Thyroid gland (tissue), 4 donors: ENCODE data around the gene CACNB4. TPM values are rescaled to one million over a fixed set of nuclear protein-coding genes. Genes with fewer than 3 reads are reported as not detected.
"Not testable (repeated sequence)": the region's sequence is repeated elsewhere in the genome, so short reads cannot be mapped to it uniquely, and the experiment has no call there.

Experiments used
- DNase-seq, 2 donors: peaks; one replicate each; pipeline ENCODE4 v3.0.0-alpha.2; 2019
- H3K27ac ChIP-seq, 3 donors: fragments of 200-600 bp; sonication (generic); 1 replicate in 2 of 3; 2 replicates in 1 of 3; pipeline ENCODE4 v1.5.1; 2016 to 2019; ENCODE audit warnings: mild to moderate bottlenecking in 1 of 3, moderate library complexity in 1 of 3
- H3K27me3 ChIP-seq: fragments of 200-600 bp; sonication (generic); one replicate; pipeline ENCODE4 v1.5.1; 2019
- H3K36me3 ChIP-seq, 2 donors: fragments of 200-600 bp; sonication (generic); one replicate each; pipeline ENCODE4 v1.5.1; 2016 to 2019
- H3K4me1 ChIP-seq, 2 donors: fragments of 200-600 bp; sonication (generic); one replicate each; pipeline ENCODE4 v1.5.1; 2017 to 2019
- H3K4me3 ChIP-seq, 3 donors: fragments of 200-600 bp; sonication (generic); replicated peaks in 1 of 3; 1 replicate in 2 of 3; 2 replicates in 1 of 3; pipeline ENCODE4 v1.5.1; 2016; ENCODE audit warnings: mild to moderate bottlenecking in 1 of 3
- H3K9me3 ChIP-seq: fragments of 200-600 bp; sonication (generic); one replicate; pipeline ENCODE4 v1.5.1; 2017
- POLR2A ChIP-seq, 2 donors: fragments of 450-650 bp; IDR thresholded peaks; one replicate each; pipeline ENCODE4 v1.6.1; 2017; ENCODE audit warnings: antibody characterized with exemption in 2 of 2, mild to moderate bottlenecking in 2 of 2, moderate library complexity in 1 of 2
- WGBS, 2 donors: methylation state at CpG; one replicate each; pipeline ENCODE4 v1.1.5; 2017; 5-methylcytosine and 5-hydroxymethylcytosine counted together
- intact Hi-C: fragments of 100-400 bp; cut with DNase I; formaldehyde crosslinking; loops from one replicate; pipeline ENCODE4 v1.15.1; 2023
- total RNA-seq, 4 donors: library from RNA; depleted of rRNA; stranded (reverse); fragments of >200 nt; gene quantifications; one replicate each; pipeline ENCODE4 v1.2.3, GENCODE V29; 2016
- TF ChIP-seq, protein P1 (sequence below), 6 experiments: fragments of 200-600 bp in 3 of 6; fragments of 450-650 bp in 3 of 6; sonication (generic) in 3 of 6; IDR thresholded peaks; one replicate each; pipeline ENCODE4 v1.5.1; 2016 to 2019; ENCODE audit warnings: antibody characterized with exemption in 6 of 6, mild to moderate bottlenecking in 2 of 6, inconsistent platforms in 1 of 6, moderate library complexity in 1 of 6

Gene CACNB4
- total RNA-seq, 4 donors from 2014 or later: 3.0 to 3.6 (median 3.2) TPM

DNA sequence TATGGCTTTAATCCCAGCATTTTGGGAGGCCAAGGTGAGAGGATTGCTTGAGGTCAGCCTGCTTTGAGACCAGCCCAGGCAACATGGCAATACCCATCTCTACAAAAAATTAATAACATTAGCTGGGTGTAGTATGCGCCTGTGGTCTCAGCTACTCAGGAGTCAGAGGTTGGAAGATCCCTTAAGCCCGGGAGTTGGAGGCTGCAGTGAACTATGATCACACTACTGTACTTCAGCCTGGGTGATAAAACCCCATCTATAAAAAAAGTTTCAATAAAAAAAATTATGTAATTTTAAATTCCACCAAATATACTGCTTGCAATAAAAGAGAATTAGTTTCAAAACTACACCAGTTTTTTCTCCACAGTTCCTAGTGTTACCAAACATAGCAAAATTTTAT, 23.3 kb upstream of the CACNB4 start:
- H3K36me3 ChIP-seq: peaks cover 0 to 11% of the 10 kb centered on the region in 2 donors
- no peak for DNase-seq
- H3K4me3 ChIP-seq: no peak overlapping the region
- H3K27ac ChIP-seq: no peak overlapping the region
- H3K4me1 ChIP-seq: peaks cover 0 to 8% of the 10 kb centered on the region in 2 donors
- intact Hi-C loops: no loop called here
- H3K27me3 ChIP-seq: no peaks in the 10 kb centered on the region
- TF ChIP-seq, protein P1, sequence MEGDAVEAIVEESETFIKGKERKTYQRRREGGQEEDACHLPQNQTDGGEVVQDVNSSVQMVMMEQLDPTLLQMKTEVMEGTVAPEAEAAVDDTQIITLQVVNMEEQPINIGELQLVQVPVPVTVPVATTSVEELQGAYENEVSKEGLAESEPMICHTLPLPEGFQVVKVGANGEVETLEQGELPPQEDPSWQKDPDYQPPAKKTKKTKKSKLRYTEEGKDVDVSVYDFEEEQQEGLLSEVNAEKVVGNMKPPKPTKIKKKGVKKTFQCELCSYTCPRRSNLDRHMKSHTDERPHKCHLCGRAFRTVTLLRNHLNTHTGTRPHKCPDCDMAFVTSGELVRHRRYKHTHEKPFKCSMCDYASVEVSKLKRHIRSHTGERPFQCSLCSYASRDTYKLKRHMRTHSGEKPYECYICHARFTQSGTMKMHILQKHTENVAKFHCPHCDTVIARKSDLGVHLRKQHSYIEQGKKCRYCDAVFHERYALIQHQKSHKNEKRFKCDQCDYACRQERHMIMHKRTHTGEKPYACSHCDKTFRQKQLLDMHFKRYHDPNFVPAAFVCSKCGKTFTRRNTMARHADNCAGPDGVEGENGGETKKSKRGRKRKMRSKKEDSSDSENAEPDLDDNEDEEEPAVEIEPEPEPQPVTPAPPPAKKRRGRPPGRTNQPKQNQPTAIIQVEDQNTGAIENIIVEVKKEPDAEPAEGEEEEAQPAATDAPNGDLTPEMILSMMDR (IDR thresholded peaks at IDR 0.05): no peak
- no peak for TF ChIP-seq POLR2A (IDR thresholded peaks at IDR 0.05)
- 98 to 99% methylated on average over 2 of the region's 2 CpGs for WGBS, 2 donors
- no peaks in the 10 kb centered on the region for H3K9me3 ChIP-seq

- 86 to 91% methylated on average over 1 of the region's 1 CpG for WGBS, 2 donors
- intact Hi-C loops: no loop called here
Measured at GRCh38 chr2:152120430-152120829, 21.6 kb upstream of the CACNB4 start.

DNA sequence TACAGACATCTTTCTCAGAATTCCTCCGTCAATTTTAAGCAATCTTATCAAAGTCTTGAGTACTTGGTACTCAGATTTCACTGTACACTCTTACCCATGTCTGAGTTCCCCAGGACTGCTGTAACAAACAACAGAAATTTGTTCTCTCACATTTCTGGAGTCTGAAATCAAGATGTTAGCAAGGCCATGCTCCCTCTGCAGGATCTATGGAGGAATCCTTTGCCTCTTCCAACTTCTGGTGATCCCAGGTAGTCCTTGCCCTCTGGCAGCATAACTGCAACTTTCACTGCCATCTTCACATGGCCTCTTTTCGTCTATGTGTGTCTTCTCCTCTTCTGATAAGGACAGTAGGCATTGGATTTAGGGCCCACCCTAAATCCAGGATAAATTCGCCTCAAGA, 17.1 kb upstream of the CACNB4 start:
- Histone ChIP-seq H3K36me3 (peaks cover 0 to 4% of the 10 kb centered on the region in 2 donors), H3K9me3 (no peaks in the 10 kb centered on the region), H3K27ac (no peak overlapping the region), H3K4me1 (peaks cover 0 to 8% of the 10 kb centered on the region in 2 donors), H3K4me3 (no peak overlapping the region), H3K27me3 (no peaks in the 10 kb centered on the region)
- WGBS, 2 donors: 94 to 99% methylated on average over 3 of the region's 3 CpGs
- DNase-seq: no peak
- TF ChIP-seq POLR2A (IDR thresholded peaks at IDR 0.05): no peak
- TF ChIP-seq, protein P1 (IDR thresholded peaks at IDR 0.05): no peak
- intact Hi-C loops: no loop called here

More at GRCh38 chr2:152120430-152120829, 21.6 kb upstream of the CACNB4 start:
- Histone ChIP-seq H3K27ac (no peak overlapping the region), H3K4me3 (no peak overlapping the region), H3K4me1 (peaks cover 0 to 8% of the 10 kb centered on the region in 2 donors), H3K27me3 (no peaks in the 10 kb centered on the region), H3K9me3 (no peaks in the 10 kb centered on the region), H3K36me3 (peaks cover 4 to 11% of the 10 kb centered on the region in 2 donors)
- DNase-seq: no peak
- TF ChIP-seq, protein P1 (IDR thresholded peaks at IDR 0.05): no peak
- TF ChIP-seq POLR2A (IDR thresholded peaks at IDR 0.05): no peak

- H3K27ac ChIP-seq: no peak overlapping the region
- no peak for TF ChIP-seq POLR2A (IDR thresholded peaks at IDR 0.05)
- H3K4me3 ChIP-seq: no peak overlapping the region
- H3K9me3 ChIP-seq: no peaks in the 10 kb centered on the region
- 98 to 100% methylated on average over 3 of the region's 3 CpGs for WGBS, 2 donors
- no peak for DNase-seq
- H3K36me3 ChIP-seq: peaks cover 0 to 4% of the 10 kb centered on the region in 2 donors
- intact Hi-C loops: no loop called here
- H3K27me3 ChIP-seq: no peaks in the 10 kb centered on the region
- H3K4me1 ChIP-seq: peaks cover 0 to 4% of the 10 kb centered on the region in 2 donors
Measured at GRCh38 chr2:152114366-152114765, 15.5 kb upstream of the CACNB4 start.

- WGBS, 2 donors: 94 to 95% methylated on average over 13 of the region's 13 CpGs
- H3K4me1 ChIP-seq, H3K27ac ChIP-seq, H3K4me3 ChIP-seq, H3K9me3 ChIP-seq, H3K36me3 ChIP-seq, intact Hi-C loops, H3K27me3 ChIP-seq, DNase-seq: not testable (repeated sequence)
Measured at GRCh38 chr2:152107140-152107539, 8.3 kb upstream of the CACNB4 start.

GRCh38 chr2:152106464-152106863, 7.6 kb upstream of the CACNB4 start:
- intact Hi-C loops: no loop called here
- TF ChIP-seq POLR2A (IDR thresholded peaks at IDR 0.05): no peak
- TF ChIP-seq, protein P1 (IDR thresholded peaks at IDR 0.05): no peak

More at GRCh38 chr2:152106464-152106863, 7.6 kb upstream of the CACNB4 start:
- Histone ChIP-seq H3K9me3 (no peaks in the 10 kb centered on the region), H3K27me3 (no peaks in the 10 kb centered on the region), H3K27ac (no peak overlapping the region), H3K4me1 (no peaks in the 10 kb centered on the region), H3K4me3 (no peak overlapping the region), H3K36me3 (no peaks in the 10 kb centered on the region)
- DNase-seq: no peak
- 80 to 89% methylated on average over 4 of the region's 4 CpGs for WGBS, 2 donors
